Keratinocyte (primary cell): ENCODE measurements around the gene PWWP2B. TPM values are rescaled to one million over a fixed set of nuclear protein-coding genes. Genes with fewer than 3 reads are reported as not detected.

Experiments
- DNase-seq: peaks from one replicate; pipeline ENCODE4 v3.0.0-alpha.2; 2011; ENCODE audit warnings: low read depth, missing footprints, low spot score
- FAIRE-seq: peaks from 2 replicates; lab custom pipeline; 2011; peaks lifted over from hg19 to GRCh38; lab: Jason Lieb, UNC
- H2AFZ ChIP-seq: 2 replicates; pipeline ENCODE4 v1.6.0; 2012; ENCODE audit warnings: low read length, control low read depth, inconsistent platforms; ENCODE audit not compliant: control insufficient read depth
- H3K27ac ChIP-seq: 2 replicates; pipeline ENCODE4 v1.5.1; 2011; ENCODE audit warnings: low read length; ENCODE audit not compliant: control insufficient read depth, insufficient read depth
- H3K27me3 ChIP-seq: 3 replicates; pipeline ENCODE4 v1.6.0; 2011; ENCODE audit warnings: low read length; ENCODE audit not compliant: control insufficient read depth, insufficient read depth; ENCODE audit errors: extremely low read depth
- H3K36me3 ChIP-seq, 2 experiments: 2 replicates in 1 of 2; 3 replicates in 1 of 2; pipeline ENCODE4 v1.5.1; 2011; ENCODE audit warnings: low read length in 2 of 2, mild to moderate bottlenecking in 1 of 2; ENCODE audit not compliant: control insufficient read depth in 2 of 2, insufficient read depth in 2 of 2; ENCODE audit errors: extremely low read depth in 1 of 2
- H3K4me1 ChIP-seq: 3 replicates; pipeline ENCODE4 v1.5.1; 2011; ENCODE audit warnings: low read length; ENCODE audit not compliant: control insufficient read depth, insufficient read depth; ENCODE audit errors: extremely low read depth
- H3K4me2 ChIP-seq: 3 replicates; pipeline ENCODE4 v1.6.0; 2011; ENCODE audit warnings: low read depth, low read length; ENCODE audit not compliant: control insufficient read depth, insufficient read depth; ENCODE audit errors: extremely low read depth
- H3K4me3 ChIP-seq, 3 experiments: fragments of 200-600 bp in 1 of 3; sonication (generic) in 1 of 3; 2 replicates in 2 of 3; 3 replicates in 1 of 3; pipeline ENCODE4 v1.5.1; 2011 to 2016; ENCODE audit warnings: low read length in 3 of 3, mild to moderate bottlenecking in 3 of 3, control low read depth in 2 of 3, inconsistent platforms in 1 of 3, low read depth in 1 of 3, mixed read lengths in 1 of 3, mixed run types in 1 of 3, moderate library complexity in 1 of 3; ENCODE audit not compliant: control insufficient read depth in 2 of 3, insufficient read depth in 2 of 3; ENCODE audit errors: extremely low read depth in 1 of 3
- H3K79me2 ChIP-seq: 2 replicates; pipeline ENCODE4 v1.6.0; 2012; ENCODE audit warnings: low read length; ENCODE audit not compliant: control insufficient read depth, insufficient read depth
- H3K9ac ChIP-seq: 3 replicates; pipeline ENCODE4 v1.6.0; 2011; ENCODE audit warnings: low read length; ENCODE audit not compliant: control insufficient read depth, insufficient read depth; ENCODE audit errors: extremely low read depth
- H3K9me1 ChIP-seq: 3 replicates; pipeline ENCODE4 v1.6.0; 2011; ENCODE audit warnings: low read length; ENCODE audit not compliant: control insufficient read depth, insufficient read depth; ENCODE audit errors: extremely low read depth
- H3K9me3 ChIP-seq: 2 replicates; pipeline ENCODE4 v1.5.1; 2012; ENCODE audit warnings: low read depth, low read length; ENCODE audit not compliant: control insufficient read depth
- H4K20me1 ChIP-seq: 3 replicates; pipeline ENCODE4 v1.6.0; 2011; ENCODE audit warnings: low read length; ENCODE audit not compliant: control insufficient read depth, insufficient read depth; ENCODE audit errors: extremely low read depth
- EZH2 ChIP-seq: IDR thresholded peaks from one replicate; pipeline ENCODE4 v1.6.1; 2012; ENCODE audit warnings: inconsistent platforms, mild to moderate bottlenecking, low read length, moderate library complexity
- dilution Hi-C: fragments of 300-500 bp; cut with MboI; formaldehyde crosslinking; loops from one replicate; pipeline ENCODE4 v1.7.0; 2020; ENCODE audit warnings: low sequenced_read_pairs; ENCODE audit not compliant: extremely low pct_ligation_motif_present
- polyA plus RNA-seq, 5 experiments: library from polyadenylated mRNA; depleted of rRNA in 3 of 5; stranded (reverse) in 3 of 5; stranded (forward) in 1 of 5; unstranded in 1 of 5; fragments of >200 nt; gene quantifications; 1 replicate in 1 of 5; 2 replicates in 3 of 5; 3 replicates in 1 of 5; pipeline versions ENCODE4 v1.2.1 to v1.2.3, GENCODE V29; 2011 to 2012; ENCODE audit warnings: missing spikeins in 2 of 5, low read depth in 1 of 5, low replicate concordance in 1 of 5
- TF ChIP-seq, protein P1 (sequence below), 3 experiments: IDR thresholded peaks in 1 of 3; conservative IDR thresholded peaks in 1 of 3; optimal IDR thresholded peaks in 1 of 3; 2 replicates in 2 of 3; 3 replicates in 1 of 3; pipeline versions ENCODE3 to v1.5.1; 2011; ENCODE audit warnings: low read length in 3 of 3, mild to moderate bottlenecking in 3 of 3, moderate library complexity in 2 of 3, control low read depth in 1 of 3, inconsistent platforms in 1 of 3; ENCODE audit not compliant: insufficient read depth in 2 of 3; ENCODE audit errors: extremely low read depth in 1 of 3

Gene PWWP2B
- polyA plus RNA-seq, 1 donor (not counting 4 experiments of a cell fraction or from before 2014, with no cell fraction given), result 3.1 TPM

- Histone ChIP-seq H3K9me1 (no peaks in the 10 kb centered on the region), H3K4me1 (no peaks in the 10 kb centered on the region), H4K20me1 (no peaks in the 10 kb centered on the region), H3K4me2 (no peak overlapping the region), H3K27ac (no peak overlapping the region), H2AFZ (no peak overlapping the region), H3K27me3 (no peaks in the 10 kb centered on the region), H3K4me3 (no peak overlapping the region), H3K79me2 (no peaks in the 10 kb centered on the region), H3K36me3 (no peaks in the 10 kb centered on the region), H3K9ac (no peak overlapping the region), H3K9me3 (peaks cover 2% of the 10 kb centered on the region)
- FAIRE-seq, result no peak
- no peak for DNase-seq
- dilution Hi-C loops, result no loop called here
- TF ChIP-seq EZH2, result no peak
- TF ChIP-seq, protein P1, sequence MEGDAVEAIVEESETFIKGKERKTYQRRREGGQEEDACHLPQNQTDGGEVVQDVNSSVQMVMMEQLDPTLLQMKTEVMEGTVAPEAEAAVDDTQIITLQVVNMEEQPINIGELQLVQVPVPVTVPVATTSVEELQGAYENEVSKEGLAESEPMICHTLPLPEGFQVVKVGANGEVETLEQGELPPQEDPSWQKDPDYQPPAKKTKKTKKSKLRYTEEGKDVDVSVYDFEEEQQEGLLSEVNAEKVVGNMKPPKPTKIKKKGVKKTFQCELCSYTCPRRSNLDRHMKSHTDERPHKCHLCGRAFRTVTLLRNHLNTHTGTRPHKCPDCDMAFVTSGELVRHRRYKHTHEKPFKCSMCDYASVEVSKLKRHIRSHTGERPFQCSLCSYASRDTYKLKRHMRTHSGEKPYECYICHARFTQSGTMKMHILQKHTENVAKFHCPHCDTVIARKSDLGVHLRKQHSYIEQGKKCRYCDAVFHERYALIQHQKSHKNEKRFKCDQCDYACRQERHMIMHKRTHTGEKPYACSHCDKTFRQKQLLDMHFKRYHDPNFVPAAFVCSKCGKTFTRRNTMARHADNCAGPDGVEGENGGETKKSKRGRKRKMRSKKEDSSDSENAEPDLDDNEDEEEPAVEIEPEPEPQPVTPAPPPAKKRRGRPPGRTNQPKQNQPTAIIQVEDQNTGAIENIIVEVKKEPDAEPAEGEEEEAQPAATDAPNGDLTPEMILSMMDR (optimal IDR thresholded peaks at IDR 0.05 in 1 of 3, IDR thresholded peaks at IDR 0.05 in 1 of 3, conservative IDR thresholded peaks at IDR 0.05 in 1 of 3; ENCODE audit: extremely low read depth in 1 of 3, insufficient read depth in 2 of 3, low read length in 3 of 3), result no peak
Observed at GRCh38 chr10:132363376-132363775, 33.6 kb upstream of the PWWP2B start.

GRCh38 chr10:132363921-132364593, 32.9 kb upstream of the PWWP2B start:
- H3K4me3 ChIP-seq, result no peak overlapping the region
- H3K9ac ChIP-seq, result no peak overlapping the region
- DNase-seq (no peak), FAIRE-seq (peak; percentile 94)
- no peak overlapping the region for H3K4me2 ChIP-seq
- H3K4me1 ChIP-seq, result no peaks in the 10 kb centered on the region
- no peak overlapping the region for H2AFZ ChIP-seq
- H3K9me1 ChIP-seq, result no peaks in the 10 kb centered on the region
- no peaks in the 10 kb centered on the region for H3K79me2 ChIP-seq
- H3K36me3 ChIP-seq, result no peaks in the 10 kb centered on the region
- H3K27me3 ChIP-seq, result no peaks in the 10 kb centered on the region
- peaks cover 2% of the 10 kb centered on the region for H3K9me3 ChIP-seq
- H3K27ac ChIP-seq, result no peak overlapping the region
- dilution Hi-C loops, result no loop called here
- TF ChIP-seq EZH2, result no peak
- TF ChIP-seq, protein P1 (optimal IDR thresholded peaks at IDR 0.05 in 1 of 3, IDR thresholded peaks at IDR 0.05 in 1 of 3, conservative IDR thresholded peaks at IDR 0.05 in 1 of 3; ENCODE audit: extremely low read depth in 1 of 3, insufficient read depth in 2 of 3, low read length in 3 of 3), result no peak
- H4K20me1 ChIP-seq, result no peaks in the 10 kb centered on the region
